Measurements from ENCODE around the gene ADAMTS17.

The ADAMTS17 gene

GRCh38 chr15:100121285-100121684 is 220.5 kb downstream of the ADAMTS17 start:
- DNase-seq = no peak

GRCh38 chr15:100120111-100120510 is 221.7 kb downstream of the ADAMTS17 start:
- no peak for DNase-seq

GRCh38 chr15:100118546-100118945 is 223.2 kb downstream of the ADAMTS17 start:
- no peak for DNase-seq

GRCh38 chr15:100116416-100117190 is 225.2 kb downstream of the ADAMTS17 start:
- no peak for DNase-seq

- DNase-seq = no peak
Observed at GRCh38 chr15:100115711-100116090, 226.1 kb downstream of the ADAMTS17 start.

- DNase-seq = no peak
Observed at GRCh38 chr15:100115066-100115710, 226.6 kb downstream of the ADAMTS17 start.

- no peak for DNase-seq
Observed at GRCh38 chr15:100114571-100114970, 227.2 kb downstream of the ADAMTS17 start.

GRCh38 chr15:100114100-100114499 is 227.7 kb downstream of the ADAMTS17 start:
- DNase-seq = peak; percentile 11 to 56 (median 29)

- no peak for DNase-seq
Observed at GRCh38 chr15:100113351-100114080, 228.3 kb downstream of the ADAMTS17 start.

- no peak for DNase-seq
Observed at GRCh38 chr15:100112636-100113305, 229.0 kb downstream of the ADAMTS17 start.

GRCh38 chr15:100112061-100112420 is 229.7 kb downstream of the ADAMTS17 start:
- no peak for DNase-seq

GRCh38 chr15:100111125-100112060 is 230.4 kb downstream of the ADAMTS17 start:
- peak in 1 of 3 donors; percentile 15 for DNase-seq

GRCh38 chr15:100109486-100110035 is 232.2 kb downstream of the ADAMTS17 start:
- no peak for DNase-seq

GRCh38 chr15:100108846-100109245 is 232.9 kb downstream of the ADAMTS17 start:
- no peak for DNase-seq

- DNase-seq = no peak
Observed at GRCh38 chr15:100108346-100108745, 233.4 kb downstream of the ADAMTS17 start.

GRCh38 chr15:100107606-100108225 is 234.1 kb downstream of the ADAMTS17 start:
- no peak for DNase-seq

GRCh38 chr15:100107151-100107550 is 234.6 kb downstream of the ADAMTS17 start:
- no peak for DNase-seq

- DNase-seq = no peak
Observed at GRCh38 chr15:100106732-100107131, 235.0 kb downstream of the ADAMTS17 start.

GRCh38 chr15:100105101-100105500 is 236.7 kb downstream of the ADAMTS17 start:
- DNase-seq = no peak

GRCh38 chr15:100104245-100104644 is 237.5 kb downstream of the ADAMTS17 start:
- no peak for DNase-seq

- no peak for DNase-seq
Observed at GRCh38 chr15:100103828-100104227, 237.9 kb downstream of the ADAMTS17 start.

Data from suppressor macrophage treated with lipopolysaccharide for 1 hour (primary cell).